ENCODE results near the gene LIMA1.

- TF ChIP-seq EZH2 (IDR thresholded peaks at IDR 0.05; ENCODE audit: borderline replicate concordance, insufficient read depth, low read depth, low read length, poor library complexity, severe bottlenecking): no peak
- no peak for TF ChIP-seq CTCF (IDR thresholded peaks at IDR 0.05)
Measured at GRCh38 chr12:50201987-50202521, 81.3 kb downstream of the LIMA1 start.
